GM19324 (cell line): ENCODE data around the gene VSIR.

Experiments
- ATAC-seq: cut with Tn5 transposase; IDR thresholded peaks from one replicate; pipeline ENCODE4 v1.9.1; 2021; ENCODE audit warnings: mild to moderate bottlenecking, moderate library complexity; ENCODE audit not compliant: unreplicated experiment, low FRiP score

Gene VSIR

GRCh38 chr10:71765906-71766716 lies 7.2 kb downstream of the VSIR start:
- ATAC-seq, result no peak

GRCh38 chr10:71765176-71765904 lies 8.0 kb downstream of the VSIR start:
- no peak for ATAC-seq

GRCh38 chr10:71763352-71764127 lies 9.8 kb downstream of the VSIR start:
- no peak for ATAC-seq

- ATAC-seq, result no peak
Measured at GRCh38 chr10:71762324-71762723, 11.0 kb downstream of the VSIR start.

GRCh38 chr10:71761541-71762113 lies 11.7 kb downstream of the VSIR start:
- ATAC-seq, result no peak

GRCh38 chr10:71761105-71761511 lies 12.2 kb downstream of the VSIR start:
- no peak for ATAC-seq

GRCh38 chr10:71757399-71757922 lies 15.9 kb downstream of the VSIR start:
- no peak for ATAC-seq

GRCh38 chr10:71756311-71757191 lies 16.8 kb downstream of the VSIR start:
- ATAC-seq, result no peak

- ATAC-seq, result no peak
Measured at GRCh38 chr10:71755179-71755879, 18.0 kb downstream of the VSIR start.

GRCh38 chr10:71754562-71754961 lies 18.8 kb downstream of the VSIR start:
- no peak for ATAC-seq

GRCh38 chr10:71753960-71754505 lies 19.3 kb downstream of the VSIR start:
- ATAC-seq, result no peak

GRCh38 chr10:71753091-71753959 lies 20.0 kb downstream of the VSIR start:
- no peak for ATAC-seq

- no peak for ATAC-seq
Measured at GRCh38 chr10:71752391-71753090, 20.8 kb downstream of the VSIR start.

- no peak for ATAC-seq
Measured at GRCh38 chr10:71751515-71752224, 21.6 kb downstream of the VSIR start.

- no peak for ATAC-seq
Measured at GRCh38 chr10:71750986-71751385, 22.3 kb downstream of the VSIR start.

GRCh38 chr10:71750124-71750841 lies 23.0 kb downstream of the VSIR start:
- ATAC-seq, result no peak
